Spleen (tissue), 11 donors: ENCODE data around the gene KRT23. TPM values are rescaled to one million over a fixed set of nuclear protein-coding genes. Genes with fewer than 3 reads are reported as not detected.
"Not testable (repeated sequence)": the region's sequence is repeated elsewhere in the genome, so short reads cannot be mapped to it uniquely, and the experiment has no call there.

Source experiments
- DNase-seq: peaks from one replicate; pipeline ENCODE4 v3.0.0-alpha.2; 2020
- H3K27ac ChIP-seq, 8 donors: fragments of 200-600 bp; sonication (generic) in 7 of 8; 1 replicate in 4 of 8; 2 replicates in 4 of 8; pipeline versions ENCODE4 v1.5.0 to v1.8.0; 2016 to 2021; ENCODE audit warnings: inconsistent platforms in 4 of 8, mild to moderate bottlenecking in 4 of 8, moderate library complexity in 1 of 8
- H3K27me3 ChIP-seq, 7 donors: fragments of 200-600 bp; sonication (generic) in 6 of 7; replicated peaks in 1 of 7; 1 replicate in 4 of 7; 2 replicates in 3 of 7; pipeline versions ENCODE4 v1.5.0 to v1.8.0; 2016 to 2021; ENCODE audit warnings: inconsistent platforms in 3 of 7, mild to moderate bottlenecking in 1 of 7
- H3K36me3 ChIP-seq, 6 donors: fragments of 200-600 bp; sonication (generic) in 5 of 6; 1 replicate in 4 of 6; 2 replicates in 2 of 6; pipeline versions ENCODE4 v1.5.0 to v1.8.0; 2016 to 2021; ENCODE audit warnings: inconsistent platforms in 2 of 6
- H3K4me1 ChIP-seq, 6 donors: fragments of 200-600 bp; sonication (generic) in 5 of 6; 1 replicate in 3 of 6; 2 replicates in 3 of 6; pipeline versions ENCODE4 v1.5.0 to v1.8.0; 2016 to 2021; ENCODE audit warnings: inconsistent platforms in 3 of 6
- H3K4me3 ChIP-seq, 8 donors: fragments of 200-600 bp; sonication (generic) in 7 of 8; 1 replicate in 4 of 8; 2 replicates in 4 of 8; pipeline versions ENCODE4 v1.5.0 to v1.8.0; 2016 to 2021; ENCODE audit warnings: inconsistent platforms in 4 of 8, mild to moderate bottlenecking in 4 of 8, moderate library complexity in 2 of 8
- H3K9me3 ChIP-seq, 8 donors: fragments of 200-600 bp; sonication (generic) in 7 of 8; 1 replicate in 4 of 8; 2 replicates in 4 of 8; pipeline versions ENCODE4 v1.5.0 to v1.8.0; 2016 to 2021; ENCODE audit warnings: inconsistent platforms in 4 of 8
- CTCF ChIP-seq, 11 experiments: fragments of 200-600 bp in 7 of 11; fragments of 450-650 bp in 4 of 11; sonication (generic) in 4 of 11; IDR thresholded peaks in 8 of 11; conservative IDR thresholded peaks in 3 of 11; 1 replicate in 7 of 11; 2 replicates in 4 of 11; pipeline versions ENCODE4 v1.4.0 to v1.8.0; 2016 to 2021; ENCODE audit warnings: antibody characterized with exemption in 11 of 11, inconsistent platforms in 4 of 11, mild to moderate bottlenecking in 1 of 11
- POLR2A ChIP-seq, 3 donors: fragments of 450-650 bp; IDR thresholded peaks; one replicate each; pipeline ENCODE4 v1.5.1; 2017; ENCODE audit warnings: antibody characterized with exemption in 3 of 3, mild to moderate bottlenecking in 1 of 3
- POLR2AphosphoS5 ChIP-seq, 3 donors: sonication (generic); formaldehyde crosslinking; IDR thresholded peaks; one replicate each; pipeline ENCODE4 v1.5.1; 2017; ENCODE audit warnings: antibody characterized with exemption in 3 of 3
- WGBS, 5 donors: extraction: QIAGEN DNeasy Blood & Tissue Kit in 3 of 5; methylation state at CpG; one replicate each; pipeline versions ENCODE4 v1.1.5 to v1.1.7; 2013 to 2018; 5-methylcytosine and 5-hydroxymethylcytosine counted together
- intact Hi-C: fragments of 100-400 bp; cut with DNase I; formaldehyde crosslinking; loops from one replicate; pipeline ENCODE4 v1.15.0; 2023; ENCODE audit warnings: low total_unique reads
- polyA plus RNA-seq, 3 donors: library from polyadenylated mRNA; stranded (reverse); fragments of 200-250 nt; gene quantifications; one replicate each; pipeline ENCODE4 v1.2.1, GENCODE V29; 2013
- total RNA-seq, 7 donors: library from RNA; depleted of rRNA in 3 of 7; stranded (reverse); fragments of >200 nt in 3 of 7; fragmentation: NEBNext Ultra II Directional in 4 of 7; extraction: Animal tissue kit (Norgen Biotek cat#: 25700) in 4 of 7; gene quantifications; one replicate each; pipeline versions ENCODE4 v1.1.0 to v1.2.1, GENCODE V29; 2016 to 2021
- donor health status: healthy with polysubstance abuse.
- donor health status: DM: no; HTN: no; CAD: no; lungs with moderate emphysema.
- donor health status: DM: no; HTN: no; CAD: no.
- donor health status: Bipolar disorder and iron deficiency.
- donor health status: healthy.
- donor health status: DM: no; HTN: no; CAD: no.
- donor health status: DM: yes; HTN: yes; CAD: no.

Gene KRT23
- total and polyA plus RNA-seq, 10 donors: 0.03 to 21.7 (median 2.9) TPM

- peaks cover 0 to 12% (median 0%) of the 10 kb centered on the region in 7 donors for H3K27me3 ChIP-seq
- H3K27ac ChIP-seq: no peak overlapping the region
- H3K36me3 ChIP-seq: no peaks in the 10 kb centered on the region
- WGBS, 5 donors: 82 to 93% (median 89%) methylated on average over 2 of the region's 2 CpGs
- intact Hi-C loops: no loop called here
- no peaks in the 10 kb centered on the region for H3K9me3 ChIP-seq
- no peak overlapping the region for H3K4me3 ChIP-seq
- no peak for DNase-seq
- no peak for TF ChIP-seq CTCF (IDR thresholded peaks at IDR 0.05 in 8 of 11, conservative IDR thresholded peaks at IDR 0.05 in 3 of 11)
- TF ChIP-seq POLR2AphosphoS5 (IDR thresholded peaks at IDR 0.05): no peak
- TF ChIP-seq POLR2A (IDR thresholded peaks at IDR 0.05): no peak
- H3K4me1 ChIP-seq: no peaks in the 10 kb centered on the region
These were observed 16.4 kb downstream of the KRT23 start for GRCh38 chr17:40921026-40921425.

DNA sequence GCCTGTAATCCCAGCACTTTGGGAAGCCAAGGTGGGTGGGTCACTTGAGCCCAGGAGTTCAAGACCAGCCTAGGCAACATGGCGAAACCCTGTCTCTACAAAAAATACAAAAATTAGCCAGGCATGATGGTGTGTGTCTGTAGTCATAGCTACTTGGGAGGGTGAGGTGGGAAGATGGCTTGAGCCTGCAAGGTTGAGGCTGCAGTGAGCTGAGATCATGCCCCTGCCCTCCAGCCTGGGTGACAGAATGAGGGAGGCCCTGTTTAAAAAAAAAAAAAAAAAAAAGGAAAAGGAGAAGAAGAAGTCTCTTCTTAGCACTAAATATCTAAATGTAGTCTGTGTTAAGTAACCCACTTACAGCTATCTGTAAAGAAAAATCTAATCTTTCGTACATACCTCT is 20.3 kb downstream of the KRT23 start:
- whole genome bisulfite sequencing, 5 donors: 93 to 98% (median 95%) methylated on average over 2 of the region's 2 CpGs
- H3K4me3 ChIP-seq, intact Hi-C loops, H3K36me3 ChIP-seq, H3K27me3 ChIP-seq, H3K27ac ChIP-seq, DNase-seq, H3K9me3 ChIP-seq: not testable (repeated sequence)
- peaks cover 0 to 24% (median 4%) of the 10 kb centered on the region in 6 donors for H3K4me1 ChIP-seq

- DNase-seq: no peak
- intact Hi-C loops: no loop called here
- no peaks in the 10 kb centered on the region for H3K36me3 ChIP-seq
- TF ChIP-seq CTCF (IDR thresholded peaks at IDR 0.05 in 8 of 11, conservative IDR thresholded peaks at IDR 0.05 in 3 of 11) (no peak), POLR2AphosphoS5 (IDR thresholded peaks at IDR 0.05) (no peak), POLR2A (IDR thresholded peaks at IDR 0.05) (no peak)
- no peak overlapping the region for H3K27ac ChIP-seq
- 0 to 48% (median 39%) methylated on average over 1 of the region's 1 CpG for WGBS, 5 donors
- peaks cover 0 to 24% (median 4%) of the 10 kb centered on the region in 6 donors for H3K4me1 ChIP-seq
- H3K27me3 ChIP-seq: no peaks in the 10 kb centered on the region
- H3K9me3 ChIP-seq: no peaks in the 10 kb centered on the region
- H3K4me3 ChIP-seq: no peak overlapping the region
These were observed 21.1 kb downstream of the KRT23 start for GRCh38 chr17:40916366-40916765.

- H3K4me3 ChIP-seq: no peak overlapping the region
- 45 to 59% (median 47%) methylated on average over 2 of the region's 2 CpGs for WGBS, 5 donors
- H3K36me3 ChIP-seq: no peaks in the 10 kb centered on the region
- H3K9me3 ChIP-seq: no peaks in the 10 kb centered on the region
- no peak for DNase-seq
- no peak overlapping the region for H3K27ac ChIP-seq
- H3K4me1 ChIP-seq: peaks cover 0 to 24% (median 4%) of the 10 kb centered on the region in 6 donors
- intact Hi-C loops: no loop called here
- TF ChIP-seq POLR2A (IDR thresholded peaks at IDR 0.05): no peak
- H3K27me3 ChIP-seq: no peaks in the 10 kb centered on the region
These were observed 21.7 kb downstream of the KRT23 start for GRCh38 chr17:40915721-40916256.

DNA sequence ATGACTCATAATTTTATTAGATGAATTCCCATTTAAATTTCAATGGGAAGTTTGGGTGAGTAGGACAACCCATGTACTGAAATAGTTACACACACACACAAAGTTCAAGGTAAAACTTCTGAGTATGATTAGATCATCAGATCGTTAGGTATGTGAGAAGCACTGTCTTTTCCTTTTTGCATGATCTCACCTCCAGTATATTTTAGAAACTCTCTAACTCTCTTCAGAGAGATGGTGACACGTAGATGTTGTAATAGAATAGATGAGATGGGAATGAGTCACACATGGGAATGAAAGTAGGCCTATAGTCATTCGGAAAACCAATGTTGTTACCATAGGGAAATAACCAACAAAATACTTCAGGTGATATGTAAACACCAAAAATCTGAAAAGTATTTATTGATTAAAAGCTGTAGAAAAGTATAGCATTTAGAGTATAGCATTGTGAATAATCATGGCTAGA is 22.2 kb downstream of the KRT23 start:
- DNase-seq: no peak
- WGBS, 5 donors: 45 to 71% (median 51%) methylated on average over 3 of the region's 3 CpGs
- no peak overlapping the region for H3K27ac ChIP-seq
- no peaks in the 10 kb centered on the region for H3K27me3 ChIP-seq
- H3K36me3 ChIP-seq: no peaks in the 10 kb centered on the region
- H3K4me1 ChIP-seq: peaks cover 0 to 29% (median 4%) of the 10 kb centered on the region in 6 donors
- no peak for TF ChIP-seq CTCF (IDR thresholded peaks at IDR 0.05 in 8 of 11, conservative IDR thresholded peaks at IDR 0.05 in 3 of 11)
- no peak for TF ChIP-seq POLR2A (IDR thresholded peaks at IDR 0.05)
- TF ChIP-seq POLR2AphosphoS5 (IDR thresholded peaks at IDR 0.05): no peak
- intact Hi-C loops: no loop called here
- no peak overlapping the region for H3K4me3 ChIP-seq
- no peaks in the 10 kb centered on the region for H3K9me3 ChIP-seq
